GM19099 (cell line): ENCODE results near the gene NRXN2.

Experiments used
- POLR2A ChIP-seq: IDR thresholded peaks from 3 replicates; pipeline ENCODE4 v1.6.1; 2011; ENCODE audit warnings: low read depth; ENCODE audit not compliant: insufficient read length; ENCODE audit errors: extremely low read depth

The NRXN2 gene

DNA sequence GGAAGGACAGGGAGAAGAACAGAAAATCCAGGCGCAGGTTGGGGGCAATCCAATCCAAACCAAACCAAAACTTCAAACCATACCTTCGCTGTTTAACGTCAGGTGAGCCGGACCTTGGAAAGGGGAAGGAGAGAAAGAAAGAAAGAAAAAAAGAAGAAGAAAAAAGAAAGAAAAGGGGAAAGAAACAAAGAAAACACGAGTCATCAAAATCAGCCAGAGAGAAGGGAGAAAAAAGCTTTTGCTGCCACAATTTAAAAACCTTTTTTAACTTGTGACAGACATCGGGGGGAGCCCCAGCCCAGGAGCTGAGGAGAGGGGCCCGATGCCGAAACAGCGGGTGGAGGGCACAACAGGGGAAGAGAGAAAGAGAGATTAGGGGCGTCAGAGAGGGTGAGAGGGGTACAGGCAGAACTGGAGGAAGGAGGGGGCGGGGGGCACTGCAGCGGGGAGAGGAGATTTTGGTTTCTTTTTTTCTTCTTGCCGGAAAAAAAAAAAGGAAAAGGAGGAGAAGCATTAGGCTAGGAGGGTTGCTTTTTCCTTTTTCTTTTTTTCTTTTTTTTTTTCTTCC, 30.1 kb downstream of the NRXN2 start:
- TF ChIP-seq POLR2A, result no peak

DNA sequence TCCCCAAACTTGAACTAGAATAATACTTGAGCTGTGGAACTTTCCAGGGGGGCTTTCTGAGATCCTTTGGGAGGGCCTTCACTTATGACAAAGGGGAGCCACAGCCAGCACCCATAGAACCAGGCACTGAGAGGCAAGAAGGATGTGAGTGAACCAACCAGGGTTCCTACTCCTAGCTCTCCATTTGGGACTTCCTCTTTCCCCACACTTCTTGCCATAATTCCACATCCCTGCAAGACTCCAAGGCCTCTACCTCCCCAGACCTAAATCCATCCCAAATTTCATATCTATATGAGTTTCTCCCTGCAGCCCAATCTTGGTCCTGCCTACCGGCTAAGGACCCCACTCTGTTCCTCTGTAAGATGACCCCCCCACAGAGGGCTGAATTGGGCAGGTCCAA, 31.5 kb downstream of the NRXN2 start:
- no peak for TF ChIP-seq POLR2A

DNA sequence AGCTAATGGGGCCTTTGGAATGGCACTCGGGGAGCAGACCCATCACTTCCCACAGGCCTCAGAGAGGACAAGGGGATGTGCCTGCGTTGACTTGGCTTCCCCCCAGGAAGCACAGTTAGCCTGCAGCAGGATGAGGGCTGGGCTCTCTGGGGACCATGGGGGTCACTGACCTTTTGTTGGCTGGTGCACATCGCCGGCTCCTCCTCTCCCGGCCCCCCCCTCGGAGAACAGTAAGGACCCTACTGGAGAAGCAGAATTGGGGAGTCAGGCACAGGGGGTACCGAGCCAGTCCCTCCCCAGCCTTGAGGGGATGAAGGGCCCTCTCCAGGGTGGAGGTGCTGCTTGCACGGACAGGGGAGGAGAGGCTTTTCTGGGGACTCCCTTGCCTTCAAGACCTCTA, 32.8 kb downstream of the NRXN2 start:
- no peak for TF ChIP-seq POLR2A

DNA sequence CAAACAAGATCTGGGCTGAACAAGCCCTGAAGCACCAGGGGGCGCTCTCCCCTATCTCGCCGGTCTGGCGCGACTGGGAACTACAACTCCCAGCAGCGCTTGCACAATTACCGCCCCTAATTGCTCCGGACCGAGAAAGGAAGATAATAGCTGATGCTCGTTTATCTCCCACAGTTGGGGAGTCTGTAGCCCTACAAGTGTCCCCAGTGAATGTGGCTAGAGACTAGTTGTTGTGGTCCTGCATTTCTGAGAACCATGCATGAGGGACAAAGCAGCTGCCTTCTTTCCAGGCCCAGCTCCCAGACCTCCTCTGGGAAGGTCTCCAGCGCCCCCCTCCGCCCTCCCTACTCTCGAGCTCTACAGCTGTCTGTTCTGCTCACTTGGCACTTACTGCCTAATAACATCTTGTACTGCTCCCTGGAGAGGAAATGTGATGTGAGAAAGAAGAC, 34.4 kb downstream of the NRXN2 start:
- no peak for TF ChIP-seq POLR2A

DNA sequence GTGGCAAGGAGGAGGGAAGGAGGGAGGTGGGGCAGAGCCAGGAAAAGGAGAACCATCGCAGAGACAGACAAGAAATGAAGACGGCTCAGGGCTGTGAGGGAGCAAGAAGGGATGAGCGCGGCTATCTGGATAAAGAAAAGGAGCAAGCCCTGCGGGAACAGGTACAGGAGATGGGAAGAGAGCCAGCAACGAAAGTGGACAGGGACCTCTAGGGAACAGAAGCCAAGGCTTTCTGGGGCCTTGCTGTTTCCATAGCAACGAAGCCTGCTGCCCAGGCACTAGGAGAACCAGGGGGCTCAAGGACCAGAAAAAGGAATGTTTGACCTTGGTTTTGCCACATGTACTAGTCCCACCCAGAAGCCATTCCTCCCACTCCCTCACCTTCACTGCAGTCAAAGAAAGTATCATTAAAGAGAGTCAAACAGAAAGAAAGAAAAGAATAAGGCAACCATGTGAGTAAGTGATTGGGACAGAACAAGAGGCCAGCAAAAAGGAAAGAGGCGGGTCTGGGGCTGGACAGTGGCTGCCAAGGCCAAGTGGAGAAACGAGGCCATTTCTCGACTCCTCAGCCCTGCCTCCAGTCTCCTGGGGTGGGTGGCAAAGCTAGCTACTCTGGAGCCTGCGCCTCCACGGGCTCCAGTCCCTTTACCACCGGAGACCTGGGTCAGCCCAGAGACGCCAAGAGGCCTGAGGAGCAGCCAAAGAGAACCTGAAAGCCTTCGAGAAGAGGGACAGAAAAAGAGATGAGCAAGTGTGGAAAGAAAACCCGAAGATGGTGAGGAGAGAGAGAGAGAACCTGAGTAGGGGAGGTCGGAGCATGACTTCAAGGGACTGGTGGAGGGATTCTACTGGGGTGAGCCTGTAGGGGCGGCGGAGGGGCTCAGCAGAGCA, 35.1 kb downstream of the NRXN2 start:
- no peak for TF ChIP-seq POLR2A

DNA sequence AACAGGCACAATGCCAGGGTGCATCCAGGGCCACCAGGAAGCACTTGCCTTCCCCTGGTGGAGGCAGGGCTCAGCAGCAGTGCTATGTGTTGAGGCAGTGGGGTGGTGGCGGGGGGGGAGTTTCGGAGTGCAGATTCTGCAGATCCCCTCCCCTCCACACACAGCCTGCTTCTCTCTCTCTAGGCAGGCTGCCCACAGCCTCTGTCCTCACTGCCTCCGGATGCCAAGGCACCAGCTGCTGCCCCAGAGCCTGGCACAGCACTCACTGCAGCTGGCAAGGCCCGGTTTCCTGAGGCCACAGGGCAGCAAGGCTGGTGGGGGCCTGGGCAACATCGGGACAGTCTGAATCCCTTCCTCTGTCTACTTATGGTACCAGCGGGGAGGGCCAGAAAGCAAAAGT, 35.8 kb downstream of the NRXN2 start:
- no peak for TF ChIP-seq POLR2A

DNA sequence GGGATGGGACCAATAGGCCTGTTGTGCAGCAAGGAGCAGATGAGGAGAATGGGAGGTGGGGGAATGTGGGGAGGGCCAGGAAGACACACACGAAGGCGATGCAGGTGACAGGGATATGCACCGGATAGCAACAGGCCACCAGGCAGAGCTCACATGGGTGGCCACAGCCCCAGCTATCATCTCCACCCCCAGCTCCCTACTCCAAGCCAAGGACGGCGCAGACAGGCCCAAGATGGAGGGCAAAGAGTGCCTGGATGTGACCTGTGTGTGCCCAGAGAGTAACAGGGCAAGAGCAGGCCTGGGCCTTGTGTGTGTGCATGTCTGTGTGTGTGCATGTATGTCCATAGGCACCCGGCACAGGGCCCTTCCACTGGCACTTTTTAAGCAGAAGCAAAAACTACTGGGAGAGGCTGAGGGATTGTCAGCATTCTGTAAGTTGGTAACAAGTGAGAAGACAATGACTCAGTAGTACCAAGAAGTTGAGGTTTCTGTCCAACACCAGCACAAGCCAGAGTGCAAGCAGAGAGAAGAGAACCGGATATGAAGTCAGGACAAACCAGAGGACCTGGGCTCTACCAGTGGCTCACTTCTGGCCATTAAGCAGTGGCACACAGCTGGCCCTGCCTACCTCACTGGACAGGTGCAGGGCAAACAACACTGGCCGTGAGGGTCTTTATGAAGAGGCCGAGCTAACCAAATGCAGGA, 36.4 kb downstream of the NRXN2 start:
- TF ChIP-seq POLR2A, result no peak

DNA sequence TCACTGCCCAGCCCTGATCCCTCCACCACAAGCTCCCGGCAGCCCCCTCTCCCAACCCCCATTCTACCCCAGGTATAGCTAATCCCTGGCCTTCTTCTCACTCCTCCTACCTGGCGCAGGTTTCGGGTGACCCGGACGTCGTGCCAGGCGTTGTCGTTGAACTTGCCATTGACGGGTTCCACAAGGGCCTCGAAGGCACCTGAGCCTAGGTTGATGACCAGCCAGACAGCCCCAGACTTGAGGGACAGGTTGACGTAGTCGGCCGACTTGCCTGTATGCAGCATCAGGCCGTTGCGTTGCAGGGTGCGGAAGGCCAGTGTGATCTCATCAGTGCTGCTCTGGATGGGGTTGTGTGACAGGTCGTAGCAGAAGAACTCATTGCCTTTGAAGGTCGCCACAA, 37.5 kb downstream of the NRXN2 start:
- TF ChIP-seq POLR2A, result no peak

DNA sequence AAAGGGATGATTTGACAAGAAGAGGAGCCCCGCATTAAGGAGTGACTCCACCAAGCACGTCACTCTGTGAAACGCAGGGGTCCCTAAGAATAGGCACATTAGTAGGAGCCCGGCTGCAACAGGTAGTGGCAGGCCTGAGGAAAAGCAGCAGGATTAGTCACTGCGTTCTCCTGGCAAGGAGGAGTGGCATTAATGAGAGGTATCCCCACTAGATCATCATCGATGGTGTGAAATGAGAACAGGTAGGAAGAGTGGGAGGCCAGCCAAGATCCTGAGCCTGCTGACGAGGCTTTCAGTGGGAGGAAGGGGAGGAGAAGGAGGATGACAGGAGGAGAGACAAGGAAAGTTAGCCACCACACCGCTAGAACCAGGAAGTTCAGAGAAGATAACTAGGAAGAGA, 38.6 kb downstream of the NRXN2 start:
- TF ChIP-seq POLR2A, result no peak

DNA sequence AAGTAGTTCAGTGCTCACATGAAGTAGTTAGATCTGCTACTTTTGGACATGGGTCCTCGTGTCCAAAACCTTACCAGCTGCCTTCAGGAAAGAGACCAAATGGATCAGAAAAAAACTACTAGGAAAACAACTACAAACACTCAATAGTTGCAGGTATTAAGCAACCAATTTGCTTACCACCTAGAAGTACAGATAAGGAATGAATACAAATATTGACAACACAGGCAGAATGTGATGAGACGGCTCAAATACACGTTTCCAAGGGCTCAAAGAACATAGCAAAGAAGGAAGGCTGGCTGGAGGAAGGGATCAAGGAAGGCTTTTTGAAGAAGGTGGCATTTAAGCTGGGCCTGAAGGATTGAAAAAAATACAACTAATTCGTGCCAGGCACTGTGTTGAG, 41.8 kb downstream of the NRXN2 start:
- no peak for TF ChIP-seq POLR2A

DNA sequence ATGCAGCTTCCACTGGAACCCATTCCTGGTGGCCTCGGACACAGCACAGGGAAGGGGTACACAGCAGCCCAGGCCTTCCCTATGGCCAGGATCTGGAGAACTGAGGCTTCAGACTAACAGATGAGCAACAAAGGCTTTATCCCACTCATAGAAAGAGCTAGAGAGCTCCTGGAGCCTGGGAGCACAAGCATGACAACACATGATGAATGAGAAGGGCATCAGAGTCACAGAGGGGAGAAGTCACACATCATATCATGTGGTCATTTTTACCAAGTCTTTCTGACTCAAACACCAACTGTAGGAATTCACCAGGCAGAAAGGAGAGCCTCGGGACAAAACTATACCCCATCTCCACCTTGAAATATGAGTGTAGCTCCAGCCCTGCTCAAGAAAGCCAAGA, 43.2 kb downstream of the NRXN2 start:
- no peak for TF ChIP-seq POLR2A

DNA sequence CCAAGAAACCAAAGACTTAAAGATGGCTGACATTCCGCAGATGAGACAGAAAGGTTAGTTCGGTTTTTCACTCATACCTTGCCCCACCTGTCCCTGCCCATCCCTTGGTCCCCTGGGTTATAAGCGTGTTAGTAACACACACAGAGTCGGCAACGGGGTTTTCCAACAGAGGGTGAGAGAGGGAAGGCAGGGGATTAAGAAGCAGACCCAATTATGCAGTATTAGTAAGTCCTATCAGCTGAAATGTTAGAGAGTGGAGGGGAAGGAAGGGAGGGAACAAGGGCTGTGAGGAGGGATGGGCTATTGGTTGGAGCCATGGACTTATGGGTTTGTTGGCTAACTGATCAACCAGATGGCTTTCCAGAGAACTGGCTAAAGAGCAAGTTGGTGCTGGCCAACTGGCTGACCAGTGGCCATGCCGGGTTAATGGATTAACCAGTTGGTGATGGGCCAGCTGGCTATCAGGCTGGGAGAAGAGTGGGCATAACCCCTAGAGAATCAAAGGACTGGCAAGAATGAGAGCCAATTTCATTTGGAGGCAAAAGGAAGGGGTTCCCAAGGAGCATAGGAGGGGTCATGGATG, 45.5 kb downstream of the NRXN2 start:
- no peak for TF ChIP-seq POLR2A

DNA sequence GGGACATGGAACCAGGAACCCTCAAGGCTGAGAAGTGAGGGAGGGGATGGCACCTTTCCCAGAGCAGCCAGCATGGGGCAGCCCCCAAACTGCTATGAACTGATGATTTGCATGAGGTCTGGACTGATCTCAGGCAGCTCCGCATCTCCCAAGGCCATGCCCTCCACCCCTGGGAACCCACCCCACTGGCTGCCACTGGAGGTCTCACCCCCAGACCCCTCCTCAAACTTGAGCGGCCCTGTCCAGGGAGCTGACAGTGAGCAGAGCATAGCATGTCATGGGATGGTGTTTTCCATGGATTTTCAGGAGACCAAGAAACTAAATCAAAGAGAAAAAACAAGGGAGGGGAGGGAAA, 46.8 kb downstream of the NRXN2 start:
- TF ChIP-seq POLR2A, result no peak

DNA sequence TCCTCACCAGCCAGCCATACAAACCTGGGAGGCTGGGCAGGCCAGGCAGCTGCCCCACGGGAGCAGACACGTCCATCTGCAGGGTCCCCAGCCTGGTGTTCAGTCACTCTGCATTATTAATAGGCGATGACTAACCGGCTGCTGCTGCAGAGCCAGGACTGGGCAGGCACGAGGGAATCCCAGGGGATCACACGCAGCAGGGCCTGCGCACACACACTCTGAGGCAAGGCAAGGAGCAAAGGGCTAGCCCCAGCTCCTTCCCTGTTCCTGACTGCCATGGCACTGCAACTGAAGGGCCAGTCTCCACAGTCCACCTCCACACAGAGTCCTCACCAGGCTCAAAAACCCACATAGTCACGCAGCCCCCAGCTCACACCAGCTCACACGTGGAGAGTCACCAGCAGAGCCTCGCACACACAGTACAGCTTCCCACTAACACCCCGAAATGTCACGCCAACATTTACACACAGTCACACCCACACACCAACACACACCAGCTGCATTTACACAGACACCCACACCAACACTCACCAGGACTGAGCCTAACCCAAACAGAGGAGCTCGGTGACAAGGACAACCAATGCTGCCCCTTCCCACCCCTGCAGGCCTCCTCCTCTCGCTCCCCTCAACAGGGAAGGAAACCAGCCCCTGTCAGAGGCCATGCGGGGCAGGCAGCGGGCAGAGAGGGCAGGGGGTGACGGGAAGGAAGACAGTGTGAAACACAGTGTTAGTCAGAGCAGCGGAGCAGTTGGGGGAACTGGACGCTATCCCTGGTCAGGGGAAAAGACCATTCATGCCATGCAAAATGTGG, 47.3 kb downstream of the NRXN2 start:
- TF ChIP-seq POLR2A, result no peak

DNA sequence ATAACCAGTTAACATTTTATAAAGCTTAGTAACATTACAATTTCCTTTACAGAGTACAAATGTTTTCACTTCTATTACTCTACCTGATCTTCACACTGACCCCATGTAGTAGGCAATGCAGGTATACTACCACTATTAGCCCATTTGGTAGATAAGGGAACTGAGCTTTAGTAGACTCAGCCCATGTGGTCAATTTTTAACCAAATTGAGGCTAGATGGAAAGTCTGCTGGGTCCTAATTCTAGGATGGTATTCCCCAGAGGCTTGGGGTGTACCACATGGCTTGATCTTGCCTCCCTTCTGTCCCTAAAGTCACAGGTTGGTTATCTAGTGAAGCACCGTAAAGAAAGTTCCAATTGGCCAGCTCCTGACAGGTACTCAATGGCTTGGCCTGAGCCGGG, 48.2 kb downstream of the NRXN2 start:
- no peak for TF ChIP-seq POLR2A
